Adrenal gland (tissue), 12 donors: ENCODE data around the gene DKK1. TPM values are rescaled to one million over a fixed set of nuclear protein-coding genes. Genes with fewer than 3 reads are reported as not detected.
"Not testable (repeated sequence)": the region's sequence is repeated elsewhere in the genome, so short reads cannot be mapped to it uniquely, and the experiment has no call there.

Experiments
- DNase-seq, 7 donors: peaks; one replicate each; pipeline ENCODE4 v3.0.0-alpha.2; 2019 to 2020
- H3K27ac ChIP-seq, 5 donors: fragments of 200-600 bp; sonication (generic) in 4 of 5; 1 replicate in 3 of 5; 2 replicates in 2 of 5; pipeline versions ENCODE4 v1.5.1 to v1.8.0; 2016 to 2020; ENCODE audit warnings: mild to moderate bottlenecking in 1 of 5
- H3K27me3 ChIP-seq: fragments of 200-600 bp; 2 replicates; pipeline ENCODE4 v1.8.0; 2021
- H3K36me3 ChIP-seq, 2 donors: fragments of 200-600 bp; replicated peaks in 1 of 2; 1 replicate in 1 of 2; 2 replicates in 1 of 2; pipeline versions ENCODE4 v1.5.1 to v1.8.0; 2018 to 2022
- H3K4me1 ChIP-seq, 2 donors: fragments of 200-600 bp; replicated peaks in 1 of 2; 1 replicate in 1 of 2; 2 replicates in 1 of 2; pipeline versions ENCODE4 v1.5.1 to v1.8.0; 2018 to 2021
- H3K4me3 ChIP-seq, 4 donors: fragments of 200-600 bp; sonication (generic) in 3 of 4; one replicate each; pipeline ENCODE4 v1.5.1; 2016 to 2018
- H3K9me3 ChIP-seq, 3 donors: fragments of 200-600 bp; sonication (generic) in 1 of 3; replicated peaks in 1 of 3; 1 replicate in 2 of 3; 2 replicates in 1 of 3; pipeline versions ENCODE4 v1.5.1 to v1.8.0; 2016 to 2021
- CTCF ChIP-seq, 6 experiments: fragments of 450-650 bp in 4 of 6; fragments of 200-600 bp in 2 of 6; sonication (generic) in 1 of 6; IDR thresholded peaks; 1 replicate in 5 of 6; 2 replicates in 1 of 6; pipeline versions ENCODE4 v1.5.1 to v1.8.0; 2016 to 2021; ENCODE audit warnings: antibody characterized with exemption in 6 of 6, mild to moderate bottlenecking in 2 of 6, moderate library complexity in 1 of 6
- POLR2A ChIP-seq, 2 donors: fragments of 450-650 bp; IDR thresholded peaks; one replicate each; pipeline ENCODE4 v1.6.1; 2017; ENCODE audit warnings: antibody characterized with exemption in 2 of 2, mild to moderate bottlenecking in 2 of 2, moderate library complexity in 1 of 2
- WGBS, 4 donors: extraction: QIAGEN DNeasy Blood & Tissue Kit in 2 of 4; methylation state at CpG; one replicate each; pipeline versions ENCODE4 v1.1.5 to v1.1.7; 2013 to 2017; 5-methylcytosine and 5-hydroxymethylcytosine counted together
- intact Hi-C, 2 donors: fragments of 100-400 bp; cut with DNase I; formaldehyde crosslinking; loops; one replicate each; pipeline versions ENCODE4 v1.14.1 to v1.15.0; 2022 to 2023
- polyA plus RNA-seq, 3 donors: library from polyadenylated mRNA; stranded (reverse); fragments of 200-250 nt in 2 of 3; fragments of 350-450 nt in 1 of 3; fragmentation: Illumina TruSeq in 1 of 3; extraction: RNeasy Lipid Tissue Mini Kit (QIAGEN cat#74804) in 1 of 3; gene quantifications; one replicate each; pipeline ENCODE4 v1.2.3, GENCODE V29; 2013 to 2014
- total RNA-seq, 9 donors: library from RNA; depleted of rRNA in 4 of 9; stranded (reverse); fragments of >200 nt in 4 of 9; fragments of 120-200 nt in 1 of 9; fragmentation: NEBNext Ultra II Directional in 1 of 9; extraction: Animal tissue kit (Norgen Biotek cat#: 25700) in 1 of 9; gene quantifications; one replicate each; pipeline versions ENCODE4 v1.1.0 to v1.2.4, GENCODE V29; 2013 to 2023
- donor health status: healthy with polysubstance abuse.
- donor health status: Bipolar disorder and iron deficiency.
- donor health status: DM: yes; HTN: yes; CAD: no.
- donor health status: DM: no; HTN: no; CAD: no.
- donor health status: DM: no; HTN: no; CAD: no.
- donor health status: DM: yes; HTN: yes; CAD: no.

The DKK1 gene
- total and polyA plus RNA-seq, 12 donors, result 0.21 to 1.8 (median 1.4) TPM; not detected in 5

DNA sequence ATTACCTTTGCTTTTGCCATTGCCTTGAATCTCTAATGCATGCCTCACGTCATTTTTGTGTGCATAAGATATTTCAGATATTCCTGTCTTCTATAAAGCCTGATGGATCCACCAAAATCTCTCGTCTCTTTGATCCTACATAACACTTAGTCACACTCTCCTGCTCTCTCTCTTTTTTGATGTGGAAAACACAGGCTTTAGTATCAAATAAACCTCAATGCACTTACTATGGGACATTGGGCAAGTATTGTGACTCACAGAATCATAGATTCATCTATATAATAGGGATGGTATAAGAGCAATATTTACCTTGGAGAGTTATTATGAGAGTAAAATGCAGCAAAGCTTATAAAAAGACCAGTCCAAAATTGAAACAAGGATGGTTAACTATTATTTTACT is 39.1 kb downstream of the DKK1 start:
- intact Hi-C loops, result no loop called here
- DNase-seq, result no peak
- TF ChIP-seq CTCF (IDR thresholded peaks at IDR 0.05) (no peak), POLR2A (IDR thresholded peaks at IDR 0.05) (no peak)
- H3K27me3 ChIP-seq, result no peaks in the 10 kb centered on the region
- H3K9me3 ChIP-seq, result no peaks in the 10 kb centered on the region
- no peak overlapping the region for H3K4me3 ChIP-seq
- no peak overlapping the region for H3K27ac ChIP-seq
- H3K4me1 ChIP-seq, result no peaks in the 10 kb centered on the region
- no peaks in the 10 kb centered on the region for H3K36me3 ChIP-seq
- 77 to 84% (median 82%) methylated on average over 2 of the region's 2 CpGs for WGBS, 4 donors

- intact Hi-C loops, result no loop called here
- no peaks in the 10 kb centered on the region for H3K36me3 ChIP-seq
- no peak for DNase-seq
- no peaks in the 10 kb centered on the region for H3K9me3 ChIP-seq
- H3K4me1 ChIP-seq, result no peaks in the 10 kb centered on the region
- H3K27ac ChIP-seq, result no peak overlapping the region
- H3K4me3 ChIP-seq, result no peak overlapping the region
- H3K27me3 ChIP-seq, result no peaks in the 10 kb centered on the region
- 19 to 27% (median 23%) methylated on average over 1 of the region's 1 CpG for WGBS, 4 donors
- TF ChIP-seq POLR2A (IDR thresholded peaks at IDR 0.05) (no peak), CTCF (IDR thresholded peaks at IDR 0.05) (no peak)
These were observed 39.9 kb downstream of the DKK1 start for GRCh38 chr10:52353960-52354394.

- no peak for DNase-seq
- Histone ChIP-seq H3K27me3 (no peaks in the 10 kb centered on the region), H3K4me1 (no peaks in the 10 kb centered on the region), H3K27ac (no peak overlapping the region), H3K36me3 (no peaks in the 10 kb centered on the region), H3K9me3 (no peaks in the 10 kb centered on the region), H3K4me3 (no peak overlapping the region)
- 48 to 61% (median 54%) methylated on average over 2 of the region's 2 CpGs for WGBS, 4 donors
- TF ChIP-seq CTCF (IDR thresholded peaks at IDR 0.05) (no peak), POLR2A (IDR thresholded peaks at IDR 0.05) (no peak)
- intact Hi-C loops, result no loop called here
These were observed 43.9 kb downstream of the DKK1 start for GRCh38 chr10:52357971-52358370.

DNA sequence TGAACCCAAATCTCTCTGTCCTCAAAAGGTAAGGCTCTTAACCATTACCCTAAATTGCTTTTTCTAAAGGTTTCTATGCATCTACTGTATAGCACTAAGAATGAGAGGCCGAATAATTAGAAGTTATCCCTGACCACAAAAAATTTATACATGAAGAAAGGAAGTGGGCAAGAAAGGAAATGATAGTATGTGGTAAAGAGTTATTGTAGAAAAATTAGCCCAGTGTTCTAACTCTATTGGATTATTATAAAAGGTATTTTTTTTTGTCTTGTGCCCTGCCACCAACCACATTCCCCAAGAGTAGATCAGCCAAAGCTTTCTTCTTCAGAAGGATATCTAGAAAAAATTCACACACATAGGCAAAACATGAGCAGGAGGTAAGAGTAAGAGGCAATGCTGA is 45.4 kb downstream of the DKK1 start:
- TF ChIP-seq POLR2A (IDR thresholded peaks at IDR 0.05) (no peak), CTCF (IDR thresholded peaks at IDR 0.05) (no peak)
- 73 to 77% (median 74%) methylated on average over 1 of the region's 1 CpG for WGBS, 4 donors
- Histone ChIP-seq H3K4me3 (no peak overlapping the region), H3K36me3 (no peaks in the 10 kb centered on the region), H3K9me3 (no peaks in the 10 kb centered on the region), H3K27ac (no peak overlapping the region), H3K4me1 (no peaks in the 10 kb centered on the region), H3K27me3 (no peaks in the 10 kb centered on the region)
- intact Hi-C loops, result no loop called here
- DNase-seq, result no peak

GRCh38 chr10:52365547-52366432 is 51.7 kb downstream of the DKK1 start:
- intact Hi-C loops, H3K27ac ChIP-seq, DNase-seq, H3K27me3 ChIP-seq, H3K9me3 ChIP-seq, H3K4me1 ChIP-seq, H3K4me3 ChIP-seq, H3K36me3 ChIP-seq: not testable (repeated sequence)
- WGBS, 4 donors, result 83 to 91% (median 88%) methylated on average over 13 to 21 of the region's 21 CpGs
